K562 (cell line): ENCODE data around the gene CEP95. TPM values are rescaled to one million over a fixed set of nuclear protein-coding genes. Genes with fewer than 3 reads are reported as not detected.

ENCODE experiments used
- ATF3 ChIP-seq, 2 experiments: fragments of 450-650 bp in 1 of 2; sonication (generic) in 1 of 2; formaldehyde crosslinking in 1 of 2; IDR thresholded peaks in 1 of 2; conservative IDR thresholded peaks in 1 of 2; 2 replicates each; pipeline versions ENCODE4 v1.6.1 to v1.8.1; 2016 to 2023; ENCODE audit warnings: mild to moderate bottlenecking in 2 of 2, moderate library complexity in 2 of 2, inconsistent platforms in 1 of 2, missing genetic modification reagents in 1 of 2
- CCNT2 ChIP-seq: IDR thresholded peaks from 2 replicates; pipeline ENCODE4 v1.6.1; 2011; ENCODE audit warnings: borderline replicate concordance, low read depth, mild to moderate bottlenecking, moderate library complexity, mixed read lengths, low read length; ENCODE audit not compliant: insufficient read length; ENCODE audit errors: extremely low read depth
- CREB3 ChIP-seq: fragments of 450-650 bp; conservative IDR thresholded peaks from 2 replicates; pipeline ENCODE4 v1.6.1; 2016; ENCODE audit warnings: missing genetic modification characterization, low read depth, mild to moderate bottlenecking, missing compliant biosample characterization, moderate library complexity
- EGR1 ChIP-seq: fragments of 450-650 bp; conservative IDR thresholded peaks from 2 replicates; pipeline ENCODE4 v1.6.1; 2017; ENCODE audit warnings: mild to moderate bottlenecking
- PBX2 ChIP-seq, 2 experiments: IDR thresholded peaks in 1 of 2; conservative IDR thresholded peaks in 1 of 2; 2 replicates each; pipeline ENCODE4 v1.6.1; 2016; ENCODE audit warnings: low read depth in 2 of 2, mild to moderate bottlenecking in 1 of 2, missing compliant biosample characterization in 1 of 2, missing genetic modification characterization in 1 of 2, moderate library complexity in 1 of 2
- POLR2H ChIP-seq: IDR thresholded peaks from 2 replicates; pipeline ENCODE4 v1.6.1; 2016; ENCODE audit warnings: missing genetic modification characterization, low read depth, mild to moderate bottlenecking, control low read depth, missing compliant biosample characterization, moderate library complexity
- RB1 ChIP-seq: fragments of 450-650 bp; IDR thresholded peaks from 2 replicates; pipeline ENCODE4 v1.6.1; 2017; ENCODE audit warnings: low read depth, mild to moderate bottlenecking
- SMAD1 ChIP-seq: fragments of 150-350 bp; IDR thresholded peaks from 2 replicates; pipeline ENCODE4 v1.6.1; 2014; ENCODE audit warnings: low read length, low read depth; ENCODE audit not compliant: partially characterized antibody
- SMAD2 ChIP-seq: fragments of 150-350 bp; IDR thresholded peaks from 2 replicates; pipeline ENCODE4 v1.6.1; 2014; ENCODE audit warnings: low read depth, mild to moderate bottlenecking, low read length
- SMC3 ChIP-seq: conservative IDR thresholded peaks from 2 replicates; pipeline ENCODE4 v1.6.1; 2011; ENCODE audit warnings: low read depth, low read length, improper control_type of control experiment; ENCODE audit not compliant: insufficient read depth
- STAT6 ChIP-seq: sonication (generic); formaldehyde crosslinking; IDR thresholded peaks from 2 replicates; pipeline ENCODE4 v1.8.1; 2023; ENCODE audit warnings: mild to moderate bottlenecking, missing genetic modification reagents
- TAL1 ChIP-seq: fragments of 450-650 bp; IDR thresholded peaks from 2 replicates; pipeline ENCODE4 v1.6.1; 2016; ENCODE audit warnings: mild to moderate bottlenecking
- THRB ChIP-seq: fragments of 450-650 bp; formaldehyde crosslinking; conservative IDR thresholded peaks from 2 replicates; pipeline ENCODE4 v1.4.0; 2022; ENCODE audit warnings: mild to moderate bottlenecking, missing genetic modification characterization
- WHSC1 ChIP-seq: IDR thresholded peaks from one replicate; pipeline ENCODE4 v1.6.1; 2012; ENCODE audit warnings: low read length, control low read depth, inconsistent platforms
- ZFP30 ChIP-seq: fragments of 250-450 bp; sonication (Bioruptor Pico); IDR thresholded peaks from 2 replicates; pipeline ENCODE4 v1.8.0; 2022; ENCODE audit warnings: moderate library complexity, mild to moderate bottlenecking, inconsistent platforms, borderline replicate concordance
- ZNF512 ChIP-seq: IDR thresholded peaks from 2 replicates; pipeline ENCODE4 v1.6.1; 2016; ENCODE audit warnings: missing genetic modification characterization, missing compliant biosample characterization
- ZNF586 ChIP-seq: fragments of 450-650 bp; formaldehyde crosslinking; conservative IDR thresholded peaks from 2 replicates; pipeline ENCODE4 v1.4.0; 2020; ENCODE audit warnings: mild to moderate bottlenecking, moderate library complexity
- polyA plus RNA-seq, 8 experiments: library from polyadenylated mRNA; depleted of rRNA in 4 of 8; stranded (reverse) in 5 of 8; unstranded in 3 of 8; fragments of >200 nt; fragmentation: Nextera tagmentation in 2 of 8; fragmentation: Illumina TruSeq in 1 of 8; extraction: Ambion mirVana in 2 of 8; extraction: Trizol in 1 of 8; gene quantifications; 2 replicates each; pipeline versions ENCODE4 v1.2.1 to v1.2.3, GENCODE V29; 2011 to 2014; ENCODE audit warnings: inconsistent platforms in 1 of 8, missing spikeins in 1 of 8
- total RNA-seq, 7 experiments: library from RNA; depleted of rRNA in 6 of 7; stranded (reverse); fragments of >200 nt in 6 of 7; fragmentation: Illumina TruSeq in 2 of 7; extraction: Trizol in 2 of 7; gene quantifications; 2 replicates each; pipeline versions ENCODE4 v1.2.1 to v1.2.3, GENCODE V29; 2011 to 2021; ENCODE audit warnings: low replicate concordance in 1 of 7

CEP95 gene
- total and polyA plus RNA-seq, 9 of the 15 experiments (the other 6 are each of a cell fraction or from before 2014, with no cell fraction given) = 26.7 to 80.7 (median 56.9) TPM

- TF ChIP-seq RB1 = 0 out of 2 replicates have a peak, but pooled peaks have one; percentile 21
- no peak for TF ChIP-seq SMAD1
- TF ChIP-seq PBX2 (CRISPR knock-in tag; IDR thresholded peaks at IDR 0.05; ENCODE audit: low read depth) = no peak
- TF ChIP-seq PBX2 (tag; conservative IDR thresholded peaks at IDR 0.05; ENCODE audit: low read depth) = peak; percentile 61
- no peak for TF ChIP-seq WHSC1
- TF ChIP-seq SMC3 = no peak
- TF ChIP-seq ZFP30 (CRISPR knock-in tag) = no peak
- TF ChIP-seq TAL1 = no peak
- no peak for TF ChIP-seq STAT6 (CRISPR knock-in tag)
- TF ChIP-seq CREB3 (tag) = no peak
- no peak for TF ChIP-seq CCNT2
- no peak for TF ChIP-seq ATF3 (IDR thresholded peaks at IDR 0.05)
- TF ChIP-seq ATF3 (CRISPR knock-in tag; conservative IDR thresholded peaks at IDR 0.05) = no peak
- TF ChIP-seq EGR1 = no peak
- no peak for TF ChIP-seq POLR2H
- no peak for TF ChIP-seq SMAD2
- TF ChIP-seq ZNF512 (tag) = no peak
- TF ChIP-seq THRB (CRISPR knock-in tag) = no peak
- no peak for TF ChIP-seq ZNF586 (CRISPR knock-in tag)
These were observed 621 bp downstream of the CEP95 start (continued) for GRCh38 chr17:64507413-64507782.
